ENCODE data around the gene SLC9A8.
A peak's percentile ranks its signal among the peaks of the same experiment; 100 is the strongest.

SLC9A8 gene

GRCh38 chr20:49787371-49788357 lies 25.0 kb upstream of the SLC9A8 start:
- DNase-seq (ENCODE audit: low spot score): no peak

DNA sequence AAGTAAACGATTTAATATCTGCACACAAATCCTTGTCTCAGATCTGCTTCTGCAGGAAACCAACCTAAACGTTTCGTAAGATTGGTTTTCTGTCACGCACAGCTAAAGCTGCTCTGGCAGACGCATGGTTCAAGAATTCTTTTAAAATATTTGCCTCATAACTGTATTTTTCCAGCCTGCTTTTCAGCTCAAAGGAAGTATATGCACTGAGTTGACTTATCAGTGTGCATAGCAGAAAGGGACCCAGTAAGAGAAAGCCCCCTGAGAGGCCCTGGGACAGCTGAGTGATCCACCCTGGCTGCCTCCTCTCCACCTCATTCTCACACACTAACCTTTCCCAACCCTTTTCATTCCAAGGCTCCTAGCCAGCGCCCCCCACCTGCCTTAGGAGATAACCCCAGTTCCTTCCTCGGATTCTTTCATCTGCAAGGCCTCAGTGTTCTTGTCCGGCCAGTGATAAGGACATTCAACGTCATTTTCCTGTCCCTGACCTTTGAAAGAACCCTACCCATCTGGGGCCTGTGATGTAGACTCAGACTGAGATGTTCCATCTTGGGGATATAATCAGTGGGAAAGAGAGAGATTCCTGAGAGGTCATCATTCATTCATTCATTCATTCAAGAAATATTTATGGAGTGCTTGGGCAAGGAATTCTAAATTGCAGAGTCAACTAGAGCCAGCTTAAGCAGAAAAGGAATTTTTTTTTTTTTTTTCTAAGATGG lies 22.4 kb upstream of the SLC9A8 start:
- DNase-seq (ENCODE audit: low spot score): no peak

- DNase-seq (ENCODE audit: low spot score): no peak
Observed at GRCh38 chr20:49791165-49791564, 21.5 kb upstream of the SLC9A8 start.

DNA sequence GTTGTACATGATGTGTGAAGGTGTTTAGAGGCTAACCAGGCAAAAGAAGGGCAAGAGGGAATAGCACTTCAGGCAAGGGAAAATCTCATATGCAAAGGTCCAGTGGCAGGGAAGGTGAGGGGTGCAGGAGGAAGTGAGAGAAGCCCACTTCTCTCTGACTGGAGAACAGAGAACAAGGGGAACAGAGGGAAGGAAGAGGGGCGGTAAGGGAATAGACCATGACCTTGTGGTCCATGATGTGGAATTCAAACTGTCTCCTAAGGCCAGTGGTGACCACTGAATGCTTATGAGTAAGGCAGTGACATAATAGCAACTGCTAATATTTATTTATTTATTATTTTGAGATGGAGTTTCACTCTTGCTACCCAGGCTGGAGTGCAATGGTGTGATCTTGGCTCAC lies 20.6 kb upstream of the SLC9A8 start:
- no peak for DNase-seq (ENCODE audit: low spot score)

- DNase-seq (ENCODE audit: low spot score): no peak
Observed at GRCh38 chr20:49792611-49793010, 20.0 kb upstream of the SLC9A8 start.

DNA sequence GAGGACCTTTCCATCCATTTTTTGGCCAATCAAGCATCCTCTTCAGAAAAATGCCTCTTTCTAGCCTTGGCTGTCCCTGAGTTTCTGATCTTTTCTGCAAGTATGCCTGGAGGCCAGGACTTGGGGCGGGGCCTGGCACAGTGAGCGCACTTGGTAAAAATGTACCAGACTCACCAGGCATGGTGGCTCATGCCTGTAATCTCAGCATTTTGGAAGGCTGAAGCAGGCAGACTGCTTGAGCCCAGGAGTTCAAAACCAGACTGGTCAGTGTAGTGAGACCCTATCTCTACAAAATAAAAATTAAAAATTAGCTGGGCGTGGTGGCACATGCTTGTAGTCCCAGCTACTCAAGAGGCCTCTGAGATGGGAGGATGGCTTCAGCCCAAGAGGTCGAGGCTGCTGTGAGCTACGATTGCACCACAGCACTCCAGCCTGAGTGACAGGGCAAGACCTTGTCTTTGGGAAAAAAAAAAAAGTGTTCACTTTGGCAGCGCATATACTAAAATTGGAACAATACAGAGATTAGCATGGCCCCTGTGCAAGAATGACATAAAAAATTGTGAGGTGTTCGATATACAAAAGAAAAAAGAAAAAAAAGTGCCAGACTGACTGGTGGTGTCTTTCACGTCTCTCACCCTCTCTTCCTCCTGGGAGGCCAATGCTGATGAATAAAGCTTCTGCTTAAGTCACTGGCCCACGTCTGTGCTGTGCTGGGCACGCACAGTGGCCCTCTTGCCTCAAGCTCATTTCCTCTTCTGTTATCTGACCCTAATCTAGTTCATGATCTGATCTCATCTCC lies 18.1 kb upstream of the SLC9A8 start:
- DNase-seq (ENCODE audit: low spot score): peak; percentile 11

DNA sequence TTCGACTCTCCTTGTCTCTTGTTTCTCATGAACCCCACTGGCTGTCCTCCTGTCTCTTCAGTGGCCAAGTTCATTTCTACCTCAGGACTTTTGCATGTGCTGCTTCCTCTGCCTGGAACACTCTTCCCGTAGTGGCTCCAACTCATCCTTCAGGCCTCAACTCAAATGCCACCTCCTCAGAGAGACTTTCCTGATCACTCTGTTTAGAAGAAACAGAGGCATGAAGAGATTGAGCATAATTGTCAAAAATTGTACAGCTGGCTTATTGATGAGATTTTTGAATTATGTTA lies 17.5 kb upstream of the SLC9A8 start:
- DNase-seq (ENCODE audit: low spot score): no peak

GRCh38 chr20:49796600-49797343 lies 15.9 kb upstream of the SLC9A8 start:
- no peak for DNase-seq (ENCODE audit: low spot score)

DNA sequence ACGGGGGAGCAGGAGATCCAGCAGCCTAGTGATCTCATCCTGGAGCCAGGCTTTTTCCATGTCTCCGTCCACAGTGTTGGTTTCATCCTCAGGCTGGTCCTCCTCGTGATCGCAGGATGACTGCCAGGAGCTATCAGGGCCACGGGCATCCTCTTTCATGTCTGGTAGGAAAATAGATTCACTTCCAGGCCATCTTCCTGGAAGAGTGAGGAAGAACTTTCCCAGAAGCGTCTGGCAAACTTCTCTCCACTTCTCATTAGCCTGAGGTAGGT lies 15.3 kb upstream of the SLC9A8 start:
- DNase-seq (ENCODE audit: low spot score): no peak

DNA sequence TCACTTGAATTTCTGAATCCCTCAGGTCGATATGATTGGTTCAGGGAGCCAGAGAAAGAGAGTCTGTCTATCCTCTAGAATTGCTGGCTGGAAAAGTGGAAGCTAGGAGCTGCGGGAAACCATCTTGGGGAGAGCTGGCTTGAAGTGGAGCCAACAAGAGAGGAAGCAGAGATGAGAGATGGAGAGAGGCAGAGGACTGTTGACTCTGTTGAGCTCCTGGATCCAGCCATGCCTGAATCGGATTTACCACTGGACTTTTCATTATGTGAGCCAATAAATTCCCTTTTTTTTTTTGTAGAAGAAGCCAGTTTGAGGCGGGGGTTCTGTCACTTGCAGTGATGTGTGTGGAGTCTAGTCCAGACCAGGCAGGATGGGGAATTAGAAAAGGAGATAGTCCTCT lies 13.9 kb upstream of the SLC9A8 start:
- DNase-seq (ENCODE audit: low spot score): no peak

DNA sequence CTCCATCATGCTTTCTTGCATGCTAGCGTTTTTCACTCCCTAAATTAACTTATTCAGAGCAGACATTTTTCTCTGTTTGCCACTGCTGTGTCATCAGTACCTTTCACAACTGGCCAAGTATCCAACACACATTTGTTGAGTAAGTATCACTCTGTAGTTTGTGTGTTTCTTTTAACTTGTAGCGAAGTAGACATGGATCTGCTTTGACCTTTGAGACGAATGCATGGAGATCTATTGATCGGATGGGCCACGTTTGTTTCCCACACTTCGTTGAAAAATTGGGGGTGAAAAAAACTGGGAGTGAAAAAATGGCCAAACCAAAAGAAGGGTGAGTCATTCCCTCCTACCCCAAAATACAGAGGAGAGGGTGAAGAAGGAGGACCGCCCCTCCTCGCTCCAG lies 12.9 kb upstream of the SLC9A8 start:
- no peak for DNase-seq (ENCODE audit: low spot score)

DNA sequence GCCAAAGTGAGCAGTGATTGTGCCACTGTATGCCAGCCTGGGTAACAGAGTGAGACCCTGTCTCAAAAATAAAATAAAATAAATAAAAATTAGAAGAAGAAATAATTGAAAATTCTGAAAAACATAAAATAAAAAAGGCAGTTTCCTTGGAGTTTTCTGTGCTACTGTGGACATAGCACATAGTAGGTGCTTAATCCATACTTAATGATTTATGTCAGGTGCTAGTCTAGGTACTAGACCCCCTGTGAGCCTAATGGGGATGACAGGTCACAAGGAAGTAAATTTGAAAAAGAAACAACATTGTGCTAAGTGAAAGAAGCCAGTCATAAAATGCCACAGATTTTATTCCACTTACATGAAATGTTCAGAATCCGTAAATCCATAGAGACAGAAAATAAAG lies 9.2 kb upstream of the SLC9A8 start:
- no peak for DNase-seq (ENCODE audit: low spot score)

- DNase-seq (ENCODE audit: low spot score): no peak
Observed at GRCh38 chr20:49804364-49804763, 8.3 kb upstream of the SLC9A8 start.

- peak; percentile 63 for DNase-seq (ENCODE audit: low spot score)
Observed at GRCh38 chr20:49805224-49805876, 7.3 kb upstream of the SLC9A8 start.

GRCh38 chr20:49808753-49809152 lies 3.9 kb upstream of the SLC9A8 start:
- DNase-seq (ENCODE audit: low spot score): no peak

DNA sequence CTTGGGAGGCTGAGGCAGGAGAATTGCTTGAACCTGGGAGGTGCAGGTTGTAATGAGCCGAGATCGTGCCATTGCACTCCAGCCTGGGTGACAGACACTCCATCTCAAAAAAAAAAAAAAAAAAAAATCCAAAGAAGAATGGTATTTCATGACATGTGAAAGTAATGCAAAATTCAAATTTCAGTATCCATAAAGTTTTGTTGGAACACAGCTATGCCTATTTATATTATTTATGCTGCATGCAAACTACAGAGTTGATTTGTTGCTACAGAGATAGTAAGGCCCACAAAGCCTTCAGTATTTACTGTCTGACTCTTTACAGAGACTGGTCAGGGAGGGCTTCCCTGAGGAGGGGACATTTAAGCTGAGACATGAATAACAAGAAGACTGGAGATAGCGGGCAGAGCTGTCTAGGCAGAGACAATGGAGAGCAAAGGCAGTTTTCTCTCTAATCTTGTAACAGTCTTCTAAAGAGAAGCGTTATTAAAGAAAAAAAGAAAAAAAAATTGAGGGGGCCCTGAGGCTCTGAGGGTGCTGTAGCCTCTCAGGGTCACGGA lies 2.7 kb upstream of the SLC9A8 start:
- DNase-seq (ENCODE audit: low spot score): no peak

GRCh38 chr20:49810491-49811190 lies 2.0 kb upstream of the SLC9A8 start:
- no peak for DNase-seq (ENCODE audit: low spot score)

- no peak for DNase-seq (ENCODE audit: low spot score)
Observed at GRCh38 chr20:49811825-49812506, 662 bp upstream of the SLC9A8 start.

DNA sequence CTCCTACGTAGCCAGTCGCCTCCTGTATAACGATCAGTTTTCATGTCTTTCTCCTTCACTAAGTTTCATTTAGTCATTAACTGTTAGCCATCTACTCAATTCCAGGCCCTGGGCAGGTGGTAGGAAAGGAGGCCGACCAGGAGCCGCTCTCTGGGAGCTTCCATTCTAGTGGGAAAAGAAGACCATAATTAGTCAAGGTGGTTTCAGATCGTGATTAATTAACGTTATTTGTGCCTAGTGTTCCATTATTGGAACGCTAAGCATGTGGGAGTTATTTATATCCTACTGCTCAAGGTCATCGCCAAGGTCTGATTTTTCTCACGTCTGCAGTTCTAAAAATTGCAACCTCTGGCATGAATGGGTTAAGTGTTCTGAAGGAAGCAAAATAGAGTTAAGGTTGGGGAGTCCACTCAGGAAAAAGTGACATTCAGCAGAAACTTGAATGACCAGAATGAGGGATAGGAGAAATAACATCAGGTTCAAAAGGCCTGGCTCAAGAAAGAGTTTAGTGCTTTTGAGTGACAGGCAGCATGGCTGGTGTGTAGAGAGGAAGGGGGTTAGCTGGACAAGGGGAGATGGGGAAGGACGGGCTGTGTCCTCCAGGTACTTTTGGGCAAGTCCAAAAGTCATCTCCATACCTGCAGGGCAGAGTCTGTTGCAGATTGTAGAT lies 812 bp downstream of the SLC9A8 start:
- no peak for DNase-seq (ENCODE audit: low spot score)

Data from LoVo (cell line).